Trophoblast cell (in vitro differentiated cells and primary cell): ENCODE data around the gene FUT8.

ENCODE experiments used
- DNase-seq, 2 donors: peaks; one replicate each; pipeline ENCODE4 v3.0.0-alpha.2; 2016
- H2AFZ ChIP-seq: 2 replicates; pipeline ENCODE4 v1.6.1; 2013; ENCODE audit warnings: low read length, moderate library complexity, mild to moderate bottlenecking; ENCODE audit not compliant: insufficient read depth, poor library complexity
- H2AK5ac ChIP-seq: 2 replicates; pipeline ENCODE4 v1.6.1; 2013; ENCODE audit warnings: mild to moderate bottlenecking, low read length
- H2BK120ac ChIP-seq: 2 replicates; pipeline ENCODE4 v1.6.1; 2013; ENCODE audit warnings: low read length, mild to moderate bottlenecking, moderate library complexity; ENCODE audit not compliant: insufficient read depth, poor library complexity
- H2BK12ac ChIP-seq: 2 replicates; pipeline ENCODE4 v1.6.1; 2013; ENCODE audit warnings: mild to moderate bottlenecking, low read length, moderate library complexity
- H2BK5ac ChIP-seq: 2 replicates; pipeline ENCODE4 v1.6.1; 2013; ENCODE audit warnings: low read length, low read depth, moderate library complexity, mild to moderate bottlenecking; ENCODE audit not compliant: poor library complexity
- H3K14ac ChIP-seq: 2 replicates; pipeline ENCODE4 v1.6.1; 2013; ENCODE audit warnings: mild to moderate bottlenecking, low read length
- H3K18ac ChIP-seq: 2 replicates; pipeline ENCODE4 v1.6.1; 2013; ENCODE audit warnings: mild to moderate bottlenecking, low read length
- H3K23ac ChIP-seq: 2 replicates; pipeline ENCODE4 v1.6.1; 2013; ENCODE audit warnings: low read length
- H3K27ac ChIP-seq: 2 replicates; pipeline ENCODE4 v1.5.1; 2013; ENCODE audit warnings: low read depth, mild to moderate bottlenecking, inconsistent platforms, low read length, moderate library complexity
- H3K27me3 ChIP-seq: 2 replicates; pipeline ENCODE4 v1.6.1; 2013; ENCODE audit warnings: inconsistent platforms, mild to moderate bottlenecking, low read length, moderate library complexity; ENCODE audit not compliant: insufficient read depth
- H3K36me3 ChIP-seq, 2 experiments: 1 replicate in 1 of 2; 2 replicates in 1 of 2; pipeline ENCODE4 v1.6.1; 2013; ENCODE audit warnings: low read length in 2 of 2, mild to moderate bottlenecking in 2 of 2, moderate library complexity in 1 of 2; ENCODE audit not compliant: insufficient read depth in 2 of 2, control insufficient read depth in 1 of 2
- H3K4ac ChIP-seq: 2 replicates; pipeline ENCODE4 v1.6.1; 2013; ENCODE audit warnings: low read depth, mild to moderate bottlenecking, low read length, moderate library complexity
- H3K4me1 ChIP-seq, 2 experiments: 1 replicate in 1 of 2; 2 replicates in 1 of 2; pipeline ENCODE4 v1.6.1; 2013; ENCODE audit warnings: low read length in 2 of 2, mild to moderate bottlenecking in 2 of 2, moderate library complexity in 1 of 2; ENCODE audit not compliant: insufficient read depth in 2 of 2, control insufficient read depth in 1 of 2
- H3K4me2 ChIP-seq: 2 replicates; pipeline ENCODE4 v1.6.1; 2013; ENCODE audit warnings: inconsistent platforms, mild to moderate bottlenecking, low read length, moderate library complexity
- H3K4me3 ChIP-seq: 2 replicates; pipeline ENCODE4 v1.5.1; 2013; ENCODE audit warnings: mild to moderate bottlenecking, low read depth, low read length, inconsistent platforms
- H3K79me1 ChIP-seq: one replicate; pipeline ENCODE4 v1.6.1; 2013; ENCODE audit warnings: low read length
- H3K79me2 ChIP-seq: 2 replicates; pipeline ENCODE4 v1.6.1; 2013; ENCODE audit warnings: low read length, mild to moderate bottlenecking; ENCODE audit not compliant: control insufficient read depth, insufficient read depth, poor library complexity
- H3K9ac ChIP-seq: 2 replicates; pipeline ENCODE4 v1.6.1; 2013; ENCODE audit warnings: mild to moderate bottlenecking, low read length
- H3K9me3 ChIP-seq: 2 replicates; pipeline ENCODE4 v1.6.1; 2013; ENCODE audit warnings: low read depth, mild to moderate bottlenecking, control low read depth, inconsistent platforms, low read length; ENCODE audit not compliant: insufficient read depth
- H4K12ac ChIP-seq: 2 replicates; pipeline ENCODE4 v1.6.1; 2013; ENCODE audit warnings: low read depth, mild to moderate bottlenecking, low read length, moderate library complexity
- H4K8ac ChIP-seq: 2 replicates; pipeline ENCODE4 v1.6.1; 2013; ENCODE audit warnings: low read depth, mild to moderate bottlenecking, low read length, moderate library complexity
- H4K91ac ChIP-seq: one replicate; pipeline ENCODE4 v1.6.1; 2013; ENCODE audit warnings: low read depth, mild to moderate bottlenecking, low read length, moderate library complexity
- WGBS: extraction: QIAGEN DNeasy Blood & Tissue Kit; methylation state at CpG from one replicate; pipeline ENCODE4 v1.1.7; 2013; ENCODE audit warnings: missing lambda C conversion rate; ENCODE audit not compliant: insufficient read length, insufficient coverage; ENCODE audit errors: extremely low coverage; 5-methylcytosine and 5-hydroxymethylcytosine counted together

Gene FUT8

GRCh38 chr14:65382586-65382985 lies 29.9 kb upstream of the FUT8 start:
- Histone ChIP-seq H3K79me1 (no peaks in the 10 kb centered on the region), H4K12ac (no peak overlapping the region), H2AFZ (no peak overlapping the region), H3K79me2 (no peaks in the 10 kb centered on the region), H3K4me1 (peaks cover 0 to 2% of the 10 kb centered on the region in 2 experiments), H3K9ac (no peak overlapping the region), H2BK12ac (no peak overlapping the region), H2AK5ac (no peak overlapping the region), H3K36me3 (no peaks in the 10 kb centered on the region), H3K27me3 (no peaks in the 10 kb centered on the region), H3K18ac (no peak overlapping the region), H4K91ac (no peak overlapping the region), H3K27ac (no peak overlapping the region), H3K4me3 (no peak overlapping the region), H2BK5ac (no peak overlapping the region), H3K4ac (no peak overlapping the region), H2BK120ac (no peak overlapping the region), H3K14ac (no peak overlapping the region), H3K4me2 (no peak overlapping the region), H3K23ac (no peak overlapping the region), H3K9me3 (no peaks in the 10 kb centered on the region), H4K8ac (no peak overlapping the region)
- no peak for DNase-seq
- WGBS = no CpG with 5 or more reads among the region's 3 CpGs

- H3K79me1 ChIP-seq = no peaks in the 10 kb centered on the region
- H3K27ac ChIP-seq = no peak overlapping the region
- no peak overlapping the region for H4K12ac ChIP-seq
- no peak overlapping the region for H3K14ac ChIP-seq
- no peak overlapping the region for H2AFZ ChIP-seq
- no peak overlapping the region for H4K91ac ChIP-seq
- H3K4me1 ChIP-seq = peaks cover 0 to 5% of the 10 kb centered on the region in 2 experiments
- no peak overlapping the region for H3K4me3 ChIP-seq
- H3K18ac ChIP-seq = no peak overlapping the region
- H3K27me3 ChIP-seq = no peaks in the 10 kb centered on the region
- H3K23ac ChIP-seq = no peak overlapping the region
- no CpG with 5 or more reads among the region's 6 CpGs for whole genome bisulfite sequencing
- H3K4me2 ChIP-seq = no peak overlapping the region
- H2AK5ac ChIP-seq = no peak overlapping the region
- no peak overlapping the region for H2BK120ac ChIP-seq
- no peak overlapping the region for H2BK5ac ChIP-seq
- H3K9me3 ChIP-seq = no peaks in the 10 kb centered on the region
- no peak overlapping the region for H4K8ac ChIP-seq
- H3K36me3 ChIP-seq = no peaks in the 10 kb centered on the region
- H3K9ac ChIP-seq = no peak overlapping the region
- H3K79me2 ChIP-seq = no peaks in the 10 kb centered on the region
- DNase-seq = peak; percentile 58 to 88
- no peak overlapping the region for H3K4ac ChIP-seq
- H2BK12ac ChIP-seq = no peak overlapping the region
These were observed 25.4 kb upstream of the FUT8 start for GRCh38 chr14:65387171-65387570.

- Histone ChIP-seq H3K9me3 (no peaks in the 10 kb centered on the region), H2BK12ac (no peak overlapping the region), H4K12ac (no peak overlapping the region), H3K23ac (no peak overlapping the region), H3K18ac (no peak overlapping the region), H4K8ac (no peak overlapping the region), H3K79me2 (no peaks in the 10 kb centered on the region), H2AFZ (no peak overlapping the region), H3K27ac (no peak overlapping the region), H3K9ac (no peak overlapping the region), H4K91ac (no peak overlapping the region), H2BK120ac (no peak overlapping the region), H3K27me3 (no peaks in the 10 kb centered on the region), H3K4me2 (no peak overlapping the region), H3K4me1 (peaks cover 0 to 5% of the 10 kb centered on the region in 2 experiments), H3K4ac (no peak overlapping the region), H3K4me3 (no peak overlapping the region), H3K36me3 (no peaks in the 10 kb centered on the region), H3K14ac (no peak overlapping the region), H2BK5ac (no peak overlapping the region), H2AK5ac (no peak overlapping the region), H3K79me1 (no peaks in the 10 kb centered on the region)
- no CpG with 5 or more reads among the region's 1 CpG for WGBS
- no peak for DNase-seq
These were observed 24.9 kb upstream of the FUT8 start for GRCh38 chr14:65387628-65388027.

GRCh38 chr14:65392296-65392695 lies 20.2 kb upstream of the FUT8 start:
- Histone ChIP-seq H2AFZ (no peak overlapping the region), H3K9me3 (peaks cover 7% of the 10 kb centered on the region), H3K4ac (no peak overlapping the region), H3K27me3 (no peaks in the 10 kb centered on the region), H3K79me2 (no peaks in the 10 kb centered on the region), H4K8ac (no peak overlapping the region), H3K27ac (no peak overlapping the region), H2AK5ac (no peak overlapping the region), H3K4me1 (peaks cover 0 to 4% of the 10 kb centered on the region in 2 experiments), H3K4me2 (no peak overlapping the region), H3K14ac (no peak overlapping the region), H3K9ac (no peak overlapping the region), H3K4me3 (no peak overlapping the region), H3K36me3 (no peaks in the 10 kb centered on the region), H2BK120ac (no peak overlapping the region), H2BK12ac (no peak overlapping the region), H4K12ac (no peak overlapping the region), H3K23ac (no peak overlapping the region), H3K79me1 (no peaks in the 10 kb centered on the region), H2BK5ac (no peak overlapping the region), H4K91ac (no peak overlapping the region), H3K18ac (no peak overlapping the region)
- WGBS = no CpG with 5 or more reads among the region's 4 CpGs
- DNase-seq = peak; percentile 75 to 93
